Ishikawa (cell line): ENCODE results near the gene SS18L1.

Source experiments
- CEBPB ChIP-seq: IDR thresholded peaks from 2 replicates; pipeline ENCODE4 v1.6.1; 2012
- CREB1 ChIP-seq: IDR thresholded peaks from 2 replicates; pipeline ENCODE4 v1.6.1; 2012; ENCODE audit warnings: low read depth
- EGR1 ChIP-seq: IDR thresholded peaks from 2 replicates; pipeline ENCODE4 v1.6.1; 2012
- EP300 ChIP-seq: IDR thresholded peaks from 2 replicates; pipeline ENCODE4 v1.6.1; 2012; ENCODE audit warnings: borderline replicate concordance
- FOXM1 ChIP-seq: IDR thresholded peaks from 2 replicates; pipeline ENCODE4 v1.6.1; 2012; ENCODE audit warnings: low read depth, borderline replicate concordance
- NFIC ChIP-seq: IDR thresholded peaks from 2 replicates; pipeline ENCODE4 v1.6.1; 2012
- RAD21 ChIP-seq: IDR thresholded peaks from 2 replicates; pipeline ENCODE4 v1.6.1; 2012; ENCODE audit warnings: low read depth
- TAF1 ChIP-seq: IDR thresholded peaks from 2 replicates; pipeline ENCODE4 v1.6.1; 2012; ENCODE audit warnings: low read depth, mild to moderate bottlenecking
- TCF12 ChIP-seq: IDR thresholded peaks from 2 replicates; pipeline ENCODE4 v1.6.1; 2012; ENCODE audit warnings: low read depth
- TEAD4 ChIP-seq: IDR thresholded peaks from 2 replicates; pipeline ENCODE4 v1.6.1; 2012
- YY1 ChIP-seq: IDR thresholded peaks from 2 replicates; pipeline ENCODE4 v1.6.1; 2012; ENCODE audit warnings: low read depth
- ZBTB7A ChIP-seq: IDR thresholded peaks from 2 replicates; pipeline ENCODE4 v1.6.1; 2012; ENCODE audit warnings: low read depth
- TF ChIP-seq, protein P1 (sequence below): IDR thresholded peaks from 2 replicates; pipeline ENCODE4 v1.6.1; 2012
- TF ChIP-seq, protein P2 (sequence below): IDR thresholded peaks from 2 replicates; pipeline ENCODE4 v1.6.1; 2012
- TF ChIP-seq, protein P3 (sequence below): IDR thresholded peaks from 2 replicates; pipeline ENCODE4 v1.6.1; 2012; ENCODE audit warnings: low read depth, mild to moderate bottlenecking

SS18L1 gene

DNA sequence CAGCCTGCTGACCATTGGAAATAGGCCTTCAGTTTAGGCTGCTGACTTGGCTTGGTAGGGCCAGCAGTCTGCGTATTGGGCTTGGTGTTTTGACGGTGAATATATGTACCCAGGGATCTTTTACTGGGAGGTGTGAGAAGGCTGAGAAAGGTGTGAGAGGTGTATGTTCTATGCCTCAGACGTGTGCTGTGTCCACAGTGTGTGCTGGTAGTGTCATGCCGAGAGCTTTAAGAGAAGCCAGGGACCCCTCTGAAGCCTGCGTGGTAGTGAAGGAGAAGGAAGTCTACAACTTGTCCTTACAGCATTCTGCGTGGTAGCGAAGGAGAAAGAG, 2.1 kb downstream of the SS18L1 start:
- TF ChIP-seq TEAD4 (no peak), CREB1 (no peak), YY1 (no peak), EP300 (no peak), EGR1 (no peak), TCF12 (no peak), CEBPB (no peak), NFIC (no peak), TAF1 (no peak), ZBTB7A (no peak)
- TF ChIP-seq, protein P1, sequence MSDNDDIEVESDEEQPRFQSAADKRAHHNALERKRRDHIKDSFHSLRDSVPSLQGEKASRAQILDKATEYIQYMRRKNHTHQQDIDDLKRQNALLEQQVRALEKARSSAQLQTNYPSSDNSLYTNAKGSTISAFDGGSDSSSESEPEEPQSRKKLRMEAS = no peak
- TF ChIP-seq, protein P2, sequence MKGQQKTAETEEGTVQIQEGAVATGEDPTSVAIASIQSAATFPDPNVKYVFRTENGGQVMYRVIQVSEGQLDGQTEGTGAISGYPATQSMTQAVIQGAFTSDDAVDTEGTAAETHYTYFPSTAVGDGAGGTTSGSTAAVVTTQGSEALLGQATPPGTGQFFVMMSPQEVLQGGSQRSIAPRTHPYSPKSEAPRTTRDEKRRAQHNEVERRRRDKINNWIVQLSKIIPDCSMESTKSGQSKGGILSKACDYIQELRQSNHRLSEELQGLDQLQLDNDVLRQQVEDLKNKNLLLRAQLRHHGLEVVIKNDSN = no peak
- TF ChIP-seq, protein P3, sequence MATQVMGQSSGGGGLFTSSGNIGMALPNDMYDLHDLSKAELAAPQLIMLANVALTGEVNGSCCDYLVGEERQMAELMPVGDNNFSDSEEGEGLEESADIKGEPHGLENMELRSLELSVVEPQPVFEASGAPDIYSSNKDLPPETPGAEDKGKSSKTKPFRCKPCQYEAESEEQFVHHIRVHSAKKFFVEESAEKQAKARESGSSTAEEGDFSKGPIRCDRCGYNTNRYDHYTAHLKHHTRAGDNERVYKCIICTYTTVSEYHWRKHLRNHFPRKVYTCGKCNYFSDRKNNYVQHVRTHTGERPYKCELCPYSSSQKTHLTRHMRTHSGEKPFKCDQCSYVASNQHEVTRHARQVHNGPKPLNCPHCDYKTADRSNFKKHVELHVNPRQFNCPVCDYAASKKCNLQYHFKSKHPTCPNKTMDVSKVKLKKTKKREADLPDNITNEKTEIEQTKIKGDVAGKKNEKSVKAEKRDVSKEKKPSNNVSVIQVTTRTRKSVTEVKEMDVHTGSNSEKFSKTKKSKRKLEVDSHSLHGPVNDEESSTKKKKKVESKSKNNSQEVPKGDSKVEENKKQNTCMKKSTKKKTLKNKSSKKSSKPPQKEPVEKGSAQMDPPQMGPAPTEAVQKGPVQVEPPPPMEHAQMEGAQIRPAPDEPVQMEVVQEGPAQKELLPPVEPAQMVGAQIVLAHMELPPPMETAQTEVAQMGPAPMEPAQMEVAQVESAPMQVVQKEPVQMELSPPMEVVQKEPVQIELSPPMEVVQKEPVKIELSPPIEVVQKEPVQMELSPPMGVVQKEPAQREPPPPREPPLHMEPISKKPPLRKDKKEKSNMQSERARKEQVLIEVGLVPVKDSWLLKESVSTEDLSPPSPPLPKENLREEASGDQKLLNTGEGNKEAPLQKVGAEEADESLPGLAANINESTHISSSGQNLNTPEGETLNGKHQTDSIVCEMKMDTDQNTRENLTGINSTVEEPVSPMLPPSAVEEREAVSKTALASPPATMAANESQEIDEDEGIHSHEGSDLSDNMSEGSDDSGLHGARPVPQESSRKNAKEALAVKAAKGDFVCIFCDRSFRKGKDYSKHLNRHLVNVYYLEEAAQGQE = no peak

DNA sequence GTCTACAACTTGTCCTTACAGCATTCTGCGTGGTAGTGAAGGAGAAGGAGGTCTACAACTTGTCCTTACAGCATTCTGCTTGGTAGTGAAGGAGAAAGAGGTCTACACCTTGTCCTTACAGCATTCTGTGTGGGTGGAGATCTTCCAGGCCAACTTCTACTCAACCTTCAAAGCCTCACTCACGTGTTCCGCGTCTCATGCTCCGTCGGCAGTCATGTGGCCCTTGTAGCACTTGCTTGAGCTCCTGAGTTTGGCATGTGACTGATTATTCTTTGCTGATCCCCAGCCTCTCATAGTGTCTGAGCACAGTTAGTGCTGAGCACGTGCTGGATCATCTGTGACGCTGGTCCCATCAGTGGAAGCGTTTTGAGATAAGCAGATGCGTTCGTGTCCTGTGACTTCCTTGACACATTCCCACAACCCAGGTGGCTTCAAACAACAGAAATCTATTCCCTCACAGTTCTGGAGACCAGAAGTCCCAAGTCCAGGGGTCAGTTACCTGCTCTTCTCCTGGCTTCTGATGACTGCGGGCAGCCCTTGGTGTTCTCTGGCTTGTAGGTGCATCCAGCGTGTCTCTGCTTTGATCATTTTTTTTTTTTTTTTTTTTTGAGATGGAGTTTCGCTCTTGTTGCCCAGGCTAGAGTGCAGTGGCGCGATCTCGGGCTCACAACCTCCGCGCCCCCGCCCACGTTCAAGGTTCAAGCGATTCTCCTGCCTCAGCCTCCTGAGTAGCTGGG, 2.6 kb downstream of the SS18L1 start:
- TF ChIP-seq EP300 (no peak), TEAD4 (no peak), TCF12 (no peak)
- TF ChIP-seq, protein P3 = no peak

DNA sequence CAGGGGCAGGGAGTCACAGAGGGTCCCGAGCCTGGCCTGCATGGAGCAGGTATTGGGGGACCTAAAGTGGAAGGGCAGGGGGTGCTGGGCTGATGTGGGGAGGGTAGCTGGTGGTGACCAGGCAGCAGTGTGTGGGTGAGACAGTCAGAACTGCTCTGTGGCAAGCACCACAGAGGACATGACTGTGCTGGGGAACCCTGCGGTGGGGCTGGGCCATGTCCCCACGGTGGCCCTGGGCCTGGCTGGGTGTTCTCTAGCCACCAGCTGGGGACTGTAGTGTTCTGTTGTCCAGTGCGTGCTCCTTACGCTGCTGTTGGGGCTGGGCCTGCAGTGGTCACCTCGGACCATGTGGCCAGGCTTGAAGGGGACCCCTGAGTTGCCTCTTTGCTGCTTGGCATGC, 3.6 kb downstream of the SS18L1 start:
- TF ChIP-seq CREB1 (no peak), FOXM1 (no peak), YY1 (no peak), CEBPB (no peak), ZBTB7A (no peak), TCF12 (no peak), EGR1 (no peak), EP300 (no peak), RAD21 (no peak)
- TF ChIP-seq, protein P2 = no peak
- TF ChIP-seq, protein P1 = no peak

DNA sequence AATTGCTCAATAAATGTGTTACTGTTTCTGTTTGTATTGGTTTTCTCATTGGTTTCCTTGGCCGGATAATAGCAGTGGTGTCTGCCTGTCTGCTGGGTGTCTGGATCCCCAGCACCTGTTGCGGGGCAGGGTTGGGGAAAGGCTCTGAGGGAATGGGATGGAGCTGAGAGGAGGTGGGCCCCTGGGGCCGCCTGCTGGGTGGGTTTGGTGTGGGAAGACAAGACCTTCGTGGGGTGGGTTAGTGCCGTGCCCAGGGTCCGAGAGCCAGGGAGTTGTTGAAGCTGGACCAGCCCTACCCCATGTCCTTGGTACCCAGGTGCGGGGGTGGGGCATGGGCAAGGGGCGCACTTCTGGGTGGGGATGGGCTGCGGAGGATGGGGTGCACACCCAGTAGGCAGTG, 4.0 kb downstream of the SS18L1 start:
- TF ChIP-seq NFIC = no peak
- TF ChIP-seq TEAD4 = no peak
- TF ChIP-seq CREB1 = no peak
- TF ChIP-seq YY1 = no peak
- no peak for TF ChIP-seq ZBTB7A
- TF ChIP-seq, protein P1 = no peak
- TF ChIP-seq CEBPB = no peak
- TF ChIP-seq TAF1 = no peak
- TF ChIP-seq, protein P2 = no peak

DNA sequence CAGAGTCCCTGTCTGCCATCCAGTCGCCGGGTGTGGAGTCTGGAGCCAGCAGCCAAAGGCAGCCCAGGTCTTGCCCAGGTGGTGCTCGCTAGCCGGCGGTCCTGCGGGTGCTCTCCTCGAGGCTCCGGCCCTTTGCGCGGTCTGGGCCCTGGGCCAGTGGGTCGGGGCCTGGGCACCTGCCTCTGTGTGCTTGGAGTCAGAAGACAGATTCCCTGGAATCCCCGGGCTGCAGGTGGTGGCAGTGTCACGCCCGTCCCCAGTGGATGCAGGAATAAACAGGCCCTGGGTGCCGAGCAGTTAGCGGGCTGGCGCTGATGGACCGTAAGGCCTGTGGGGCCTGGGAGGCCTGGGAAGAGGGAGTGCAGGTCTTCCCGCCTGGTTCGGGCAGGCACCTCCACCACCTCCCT, 5.3 kb downstream of the SS18L1 start:
- TF ChIP-seq TAF1 (no peak), TCF12 (no peak), NFIC (no peak), EGR1 (no peak), EP300 (no peak), CREB1 (no peak), YY1 (no peak), ZBTB7A (no peak), CEBPB (no peak)
- TF ChIP-seq, protein P3 = no peak
